Measurements from ENCODE around the gene NR5A2.

- TF ChIP-seq CTCF (IDR thresholded peaks at IDR 0.05 in 8 of 11, conservative IDR thresholded peaks at IDR 0.05 in 3 of 11) = no peak
- TF ChIP-seq POLR2A (IDR thresholded peaks at IDR 0.05) = no peak
- no peak for TF ChIP-seq POLR2AphosphoS5 (IDR thresholded peaks at IDR 0.05)
Observed at GRCh38 chr1:200027264-200027823, at the start of gene NR5A2.
